NCI-H2171 treated with DMSO at 0.1 percent for 48 hours (cell line): ENCODE measurements around the gene RPA3.

Experiments
- DNase-seq: peaks from one replicate; lab custom pipeline; 2025; lab: John Stamatoyannopoulos, UW

Gene RPA3

GRCh38 chr7:7607010-7607409, 111.4 kb downstream of the RPA3 start:
- DNase-seq = no peak

- no peak for DNase-seq
Measured at GRCh38 chr7:7596176-7596575, 122.2 kb downstream of the RPA3 start.

- peak; percentile 50 for DNase-seq
Measured at GRCh38 chr7:7595451-7595850, 123.0 kb downstream of the RPA3 start.
